Measurements from ENCODE around the gene MCF2L2. TPM values are rescaled to one million over a fixed set of nuclear protein-coding genes. Genes with fewer than 3 reads are reported as not detected.

The MCF2L2 gene
- total RNA-seq, 1 donor: 0.09 TPM

GRCh38 chr3:183189641-183190040 lies 238.8 kb downstream of the MCF2L2 start:
- TF ChIP-seq CTCF (IDR thresholded peaks at IDR 0.05; ENCODE audit: insufficient read depth, low read length): no peak
- DNase-seq (ENCODE audit: low read depth): no peak
- H3K4me3 ChIP-seq (ENCODE audit: low read depth, low read length): no peak overlapping the region

- no peak overlapping the region for H3K4me3 ChIP-seq (ENCODE audit: low read depth, low read length)
- no peak for DNase-seq (ENCODE audit: low read depth)
- peak; percentile 20 for TF ChIP-seq CTCF (IDR thresholded peaks at IDR 0.05; ENCODE audit: insufficient read depth, low read length)
These were observed 239.4 kb downstream of the MCF2L2 start for GRCh38 chr3:183188895-183189462.

GRCh38 chr3:183185696-183186095 lies 242.7 kb downstream of the MCF2L2 start:
- no peak overlapping the region for H3K4me3 ChIP-seq (ENCODE audit: low read depth, low read length)
- TF ChIP-seq CTCF (IDR thresholded peaks at IDR 0.05; ENCODE audit: insufficient read depth, low read length): no peak
- peak; percentile 74 for DNase-seq (ENCODE audit: low read depth)

GRCh38 chr3:183182732-183183610 lies 245.4 kb downstream of the MCF2L2 start:
- H3K4me3 ChIP-seq (ENCODE audit: low read depth, low read length): no peak overlapping the region
- no peak for TF ChIP-seq CTCF (IDR thresholded peaks at IDR 0.05; ENCODE audit: insufficient read depth, low read length)
- no peak for DNase-seq (ENCODE audit: low read depth)

GRCh38 chr3:183182073-183182472 lies 246.3 kb downstream of the MCF2L2 start:
- TF ChIP-seq CTCF (IDR thresholded peaks at IDR 0.05; ENCODE audit: insufficient read depth, low read length): no peak
- no peak overlapping the region for H3K4me3 ChIP-seq (ENCODE audit: low read depth, low read length)
- DNase-seq (ENCODE audit: low read depth): no peak

GRCh38 chr3:183181606-183182005 lies 246.8 kb downstream of the MCF2L2 start:
- DNase-seq (ENCODE audit: low read depth): no peak
- H3K4me3 ChIP-seq (ENCODE audit: low read depth, low read length): no peak overlapping the region

More at GRCh38 chr3:183181606-183182005, 246.8 kb downstream of the MCF2L2 start:
- TF ChIP-seq CTCF (IDR thresholded peaks at IDR 0.05; ENCODE audit: insufficient read depth, low read length): no peak

Data from fibroblast of the aortic adventitia (primary cell).